Endothelial cell of umbilical vein (primary cell): ENCODE measurements around the gene PTPRK. TPM values are rescaled to one million over a fixed set of nuclear protein-coding genes. Genes with fewer than 3 reads are reported as not detected.

ENCODE experiments used
- BruUV-seq: library from RNA; stranded (reverse); fragments of 400-500 nt; replicated peaks from 2 replicates; lab custom pipeline; 2021; lab: Mats Ljungman, UMichigan
- CTCF ChIA-PET: fragments of 300-600, 350-600 bp; sonication (Branson Sonifier 250); formaldehyde crosslinking; loops from one replicate; lab custom pipeline; 2021; ENCODE audit warnings: antibody characterized with exemption, inconsistent platforms; lab: Charles Lee
- POLR2A ChIA-PET: fragments of 300-600, 350-600 bp; sonication (Branson Sonifier 250); formaldehyde crosslinking; loops from one replicate; lab custom pipeline; 2021; ENCODE audit warnings: antibody characterized with exemption, inconsistent platforms; lab: Charles Lee
- DNase-seq: peaks from one replicate; pipeline ENCODE4 v3.0.0-alpha.2; 2011; ENCODE audit warnings: low read depth, low spot score
- FAIRE-seq: peaks from 2 replicates; lab custom pipeline; 2011; peaks lifted over from hg19 to GRCh38; lab: Jason Lieb, UNC
- H2AFZ ChIP-seq: 2 replicates; pipeline ENCODE4 v1.6.0; 2012; ENCODE audit warnings: low read depth, low read length, control low read depth, inconsistent platforms
- H3K27ac ChIP-seq: 2 replicates; pipeline ENCODE4 v1.5.1; 2011; ENCODE audit warnings: low read depth, mild to moderate bottlenecking, control low read depth, low read length, moderate library complexity; ENCODE audit not compliant: insufficient read depth
- H3K27me3 ChIP-seq, 2 experiments: 2 replicates each; pipeline versions ENCODE4 v1.6.0 to v1.6.1; 2011; ENCODE audit warnings: low read length in 2 of 2, mixed read lengths in 1 of 2; ENCODE audit not compliant: control insufficient read depth in 2 of 2, insufficient read depth in 2 of 2
- H3K36me3 ChIP-seq, 2 experiments: 2 replicates in 1 of 2; 3 replicates in 1 of 2; pipeline ENCODE4 v1.5.1; 2011; ENCODE audit warnings: low read length in 2 of 2, mild to moderate bottlenecking in 1 of 2, moderate library complexity in 1 of 2; ENCODE audit not compliant: control insufficient read depth in 2 of 2, insufficient read depth in 2 of 2; ENCODE audit errors: extremely low read depth in 1 of 2
- H3K4me1 ChIP-seq: 3 replicates; pipeline ENCODE4 v1.5.1; 2011; ENCODE audit warnings: mild to moderate bottlenecking, low read length; ENCODE audit not compliant: control insufficient read depth, insufficient read depth; ENCODE audit errors: extremely low read depth
- H3K4me2 ChIP-seq: 2 replicates; pipeline ENCODE4 v1.6.1; 2011; ENCODE audit warnings: low read length, control low read depth, mixed read lengths; ENCODE audit not compliant: insufficient read depth
- H3K4me3 ChIP-seq, 3 experiments: fragments of 200-600 bp in 1 of 3; sonication (generic), shearing (Covaris generic) in 1 of 3; replicated peaks in 1 of 3; 2 replicates each; pipeline ENCODE4 v1.5.1; 2011 to 2016; ENCODE audit warnings: control low read depth in 3 of 3, low read length in 3 of 3, mild to moderate bottlenecking in 2 of 3, inconsistent platforms in 1 of 3, low read depth in 1 of 3, moderate library complexity in 1 of 3; ENCODE audit not compliant: insufficient read depth in 1 of 3
- H3K79me2 ChIP-seq: 2 replicates; pipeline ENCODE4 v1.6.0; 2012; ENCODE audit warnings: low read length, inconsistent platforms; ENCODE audit not compliant: control insufficient read depth, insufficient read depth
- H3K9ac ChIP-seq: replicated peaks from 2 replicates; pipeline ENCODE3; 2011; ENCODE audit warnings: low read length, control low read depth; ENCODE audit not compliant: insufficient read depth; ENCODE audit errors: extremely low read depth
- H3K9me1 ChIP-seq: replicated peaks from 3 replicates; pipeline ENCODE4 v1.6.0; 2011; ENCODE audit warnings: mild to moderate bottlenecking, low read length; ENCODE audit not compliant: control insufficient read depth, insufficient read depth; ENCODE audit errors: extremely low read depth
- H3K9me3 ChIP-seq: replicated peaks from 2 replicates; pipeline ENCODE4 v1.5.1; 2012; ENCODE audit warnings: low read length, inconsistent platforms; ENCODE audit not compliant: control insufficient read depth, insufficient read depth
- H4K20me1 ChIP-seq: replicated peaks from 2 replicates; pipeline ENCODE3; 2011; ENCODE audit warnings: mild to moderate bottlenecking, low read length; ENCODE audit not compliant: control insufficient read depth, insufficient read depth; ENCODE audit errors: extremely low read depth
- FOS ChIP-seq: IDR thresholded peaks from 2 replicates; pipeline ENCODE4 v1.6.1; 2011; ENCODE audit warnings: mild to moderate bottlenecking, low read length, moderate library complexity, borderline replicate concordance; ENCODE audit not compliant: insufficient read depth
- GATA2 ChIP-seq: IDR thresholded peaks from 2 replicates; pipeline ENCODE4 v1.7.0; 2011; ENCODE audit warnings: low read depth, mild to moderate bottlenecking, moderate library complexity, mixed read lengths, low read length; ENCODE audit not compliant: insufficient read length, insufficient read depth
- JUN ChIP-seq: IDR thresholded peaks from 2 replicates; pipeline ENCODE4 v1.6.1; 2011; ENCODE audit warnings: borderline replicate concordance, low read depth; ENCODE audit not compliant: insufficient read length, insufficient read depth
- MAX ChIP-seq: IDR thresholded peaks from 2 replicates; pipeline ENCODE4 v1.6.1; 2011; ENCODE audit not compliant: insufficient read depth, insufficient read length
- MYC ChIP-seq: IDR thresholded peaks from one replicate; pipeline ENCODE4 v1.6.1; 2011; ENCODE audit warnings: mild to moderate bottlenecking, low read depth, low read length
- POLR2A ChIP-seq: IDR thresholded peaks from 2 replicates; pipeline ENCODE4 v1.6.1; 2012; ENCODE audit warnings: low read depth, mild to moderate bottlenecking, control low read depth, low read length
- dilution Hi-C: fragments of 300-500 bp; cut with MboI; formaldehyde crosslinking; loops from one replicate; pipeline ENCODE4 v1.15.0; 2019; ENCODE audit warnings: low sequenced_read_pairs; ENCODE audit not compliant: extremely low pct_ligation_motif_present
- intact Hi-C: fragments of 100-400 bp; cut with micrococcal nuclease; formaldehyde crosslinking; loops from one replicate; pipeline ENCODE4 v1.10.0; 2022
- polyA plus RNA-seq, 4 experiments: library from polyadenylated mRNA; depleted of rRNA in 3 of 4; stranded (reverse) in 3 of 4; unstranded in 1 of 4; fragments of >200 nt; gene quantifications; 2 replicates each; pipeline versions ENCODE4 v1.2.1 to v1.2.3, GENCODE V29; 2011 to 2012; ENCODE audit warnings: missing spikeins in 1 of 4
- total RNA-seq: library from RNA; stranded (reverse); gene quantifications from 2 replicates; pipeline ENCODE4 v1.2.3, GENCODE V29; 2021

Gene PTPRK
- total and polyA plus RNA-seq, 2 donors (not counting 3 experiments of a cell fraction or from before 2014, with no cell fraction given): 15.2 to 74.0 TPM

GRCh38 chr6:128276311-128276710, 244.1 kb downstream of the PTPRK start:
- Histone ChIP-seq H3K9me1 (peaks cover 3% of the 10 kb centered on the region), H3K4me1 (peaks cover 18% of the 10 kb centered on the region), H3K9ac (no peak overlapping the region), H3K9me3 (no peaks in the 10 kb centered on the region), H3K36me3 (no peaks in the 10 kb centered on the region), H3K4me2 (no peak overlapping the region), H3K27ac (no peak overlapping the region), H3K27me3 (no peaks in the 10 kb centered on the region), H3K79me2 (peaks cover 10% of the 10 kb centered on the region), H4K20me1 (no peaks in the 10 kb centered on the region), H3K4me3 (no peak overlapping the region), H2AFZ (no peak overlapping the region)
- no peak for TF ChIP-seq MYC
- no peak for TF ChIP-seq JUN
- TF ChIP-seq MAX: no peak
- dilution Hi-C loops (no loop called here), intact Hi-C loops (no loop called here)
- no peak for FAIRE-seq
- POLR2A ChIA-PET: no interaction called here
- no TSS peak for BruUV-seq
- CTCF ChIA-PET: interaction anchor here (0.9 to 1.6 kb wide), 4 partner anchors 9 to 245 kb away, joined by 4 read pairs; no protein-coding TSS in a partner anchor
- DNase-seq: no peak

GRCh38 chr6:128275681-128276080, 244.7 kb downstream of the PTPRK start:
- Histone ChIP-seq H2AFZ (no peak overlapping the region), H3K4me1 (peaks cover 18% of the 10 kb centered on the region), H3K79me2 (peaks cover 13% of the 10 kb centered on the region), H3K9me3 (no peaks in the 10 kb centered on the region), H3K9me1 (peaks cover 3% of the 10 kb centered on the region), H3K36me3 (no peaks in the 10 kb centered on the region), H3K4me3 (no peak overlapping the region), H3K9ac (no peak overlapping the region), H3K4me2 (peak overlapping the region; percentile 51), H3K27ac (peak overlapping the region; percentile 29), H3K27me3 (no peaks in the 10 kb centered on the region), H4K20me1 (no peaks in the 10 kb centered on the region)
- dilution Hi-C loops: no loop called here
- no TSS peak for BruUV-seq
- DNase-seq (peak; percentile 19), FAIRE-seq (no peak)
- POLR2A ChIA-PET: no interaction called here
- CTCF ChIA-PET: interaction anchor here (1.1 to 1.3 kb wide), 2 partner anchors 12 to 246 kb away, joined by 3 to 4 read pairs; no protein-coding TSS in a partner anchor
- intact Hi-C loops: no loop called here
- TF ChIP-seq MAX (no peak), FOS (peak; percentile 44), POLR2A (no peak), MYC (no peak), GATA2 (no peak)
